Erythroblast (primary cell): ENCODE data around the gene NEU4.

Source experiments
- DNase-seq, 2 experiments: peaks; one replicate each; lab custom pipeline; 2025; lab: John Stamatoyannopoulos, UW
- GATA1 ChIP-seq: IDR thresholded peaks from 2 replicates; pipeline ENCODE4 v1.6.1; 2011; ENCODE audit warnings: low read depth, mild to moderate bottlenecking, control low read depth, low read length, moderate library complexity
- POLR2A ChIP-seq: IDR thresholded peaks from 2 replicates; pipeline ENCODE4 v1.6.1; 2011; ENCODE audit warnings: mild to moderate bottlenecking, low read length

NEU4 gene

GRCh38 chr2:241851325-241852115 lies 42.5 kb downstream of the NEU4 start:
- TF ChIP-seq POLR2A (no peak), GATA1 (no peak)
- DNase-seq, result no peak

DNA sequence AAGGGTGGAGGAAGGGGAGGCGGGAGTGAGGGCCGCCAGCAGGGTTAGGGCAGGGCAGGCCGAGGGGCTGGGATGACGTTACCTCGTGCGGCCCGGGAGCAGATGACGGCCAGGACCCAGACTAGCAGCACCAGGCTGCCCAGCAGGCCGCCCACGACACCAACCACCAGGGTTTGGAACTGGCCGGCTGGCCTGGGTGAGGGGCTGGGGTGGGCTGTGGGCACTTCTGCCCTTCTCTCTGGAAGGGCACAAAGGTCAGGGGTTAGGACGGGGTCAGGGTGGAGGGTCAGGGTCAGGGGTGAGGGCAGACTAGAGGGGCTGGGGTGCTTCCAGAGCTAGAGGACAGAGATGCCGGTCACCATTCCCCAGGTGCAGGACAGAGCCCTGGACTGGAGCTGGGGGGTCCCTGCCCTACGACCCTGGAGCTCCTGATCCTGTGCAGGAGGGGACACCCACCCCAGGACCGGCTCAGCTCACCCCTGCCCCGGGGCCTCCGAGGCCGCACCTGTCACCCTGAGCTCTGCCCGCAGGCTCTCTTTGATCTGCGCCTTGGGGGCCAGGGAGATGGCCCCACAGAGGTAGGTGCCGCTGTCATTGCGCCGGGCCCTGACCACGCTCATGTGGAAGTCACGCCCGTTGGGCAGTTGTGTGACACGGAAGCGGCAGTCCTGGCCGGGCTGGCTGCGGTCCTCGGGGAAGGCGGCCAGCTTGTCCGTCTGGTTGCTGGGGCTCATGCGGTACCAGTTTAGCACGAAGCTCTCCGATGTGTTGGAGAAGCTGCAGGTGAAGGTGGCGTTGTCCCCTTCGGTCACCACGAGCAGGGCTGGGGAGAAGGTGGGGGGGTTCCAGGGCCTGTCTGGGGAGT lies 43.4 kb downstream of the NEU4 start:
- no peak for DNase-seq
- TF ChIP-seq POLR2A, result no peak
- no peak for TF ChIP-seq GATA1

DNA sequence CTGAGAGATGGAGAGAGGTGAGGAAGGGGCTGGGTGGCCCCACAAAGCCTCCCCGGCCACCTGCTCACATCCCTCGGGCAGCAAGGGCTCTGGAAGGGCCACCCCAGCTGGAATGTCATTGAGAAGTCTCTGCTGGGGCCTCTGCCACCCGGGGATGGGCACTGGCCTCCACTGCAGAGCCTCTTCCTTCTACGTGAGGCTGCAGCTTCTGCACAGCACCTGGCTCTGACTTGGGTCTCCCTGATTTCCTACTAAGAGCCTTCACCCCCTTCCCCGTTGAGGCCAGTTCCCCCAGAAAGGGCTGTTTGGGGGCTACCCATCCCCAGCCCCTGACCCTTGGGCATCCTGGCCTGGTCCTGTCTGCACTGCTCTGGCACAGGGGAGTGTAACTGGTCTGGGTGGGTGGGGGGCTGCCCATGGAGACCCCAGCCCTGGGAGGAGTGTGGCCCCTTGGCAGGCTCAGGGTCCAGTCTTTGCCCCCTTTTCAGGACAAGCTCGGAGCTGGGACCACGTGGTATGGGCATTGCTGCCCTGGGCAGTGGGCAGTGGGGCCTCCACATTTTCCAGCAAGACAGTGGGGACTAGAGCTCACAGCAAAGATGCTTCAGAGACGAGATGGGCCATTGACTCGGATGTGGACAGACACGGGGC lies 44.1 kb downstream of the NEU4 start:
- TF ChIP-seq POLR2A (no peak), GATA1 (no peak)
- no peak for DNase-seq

DNA sequence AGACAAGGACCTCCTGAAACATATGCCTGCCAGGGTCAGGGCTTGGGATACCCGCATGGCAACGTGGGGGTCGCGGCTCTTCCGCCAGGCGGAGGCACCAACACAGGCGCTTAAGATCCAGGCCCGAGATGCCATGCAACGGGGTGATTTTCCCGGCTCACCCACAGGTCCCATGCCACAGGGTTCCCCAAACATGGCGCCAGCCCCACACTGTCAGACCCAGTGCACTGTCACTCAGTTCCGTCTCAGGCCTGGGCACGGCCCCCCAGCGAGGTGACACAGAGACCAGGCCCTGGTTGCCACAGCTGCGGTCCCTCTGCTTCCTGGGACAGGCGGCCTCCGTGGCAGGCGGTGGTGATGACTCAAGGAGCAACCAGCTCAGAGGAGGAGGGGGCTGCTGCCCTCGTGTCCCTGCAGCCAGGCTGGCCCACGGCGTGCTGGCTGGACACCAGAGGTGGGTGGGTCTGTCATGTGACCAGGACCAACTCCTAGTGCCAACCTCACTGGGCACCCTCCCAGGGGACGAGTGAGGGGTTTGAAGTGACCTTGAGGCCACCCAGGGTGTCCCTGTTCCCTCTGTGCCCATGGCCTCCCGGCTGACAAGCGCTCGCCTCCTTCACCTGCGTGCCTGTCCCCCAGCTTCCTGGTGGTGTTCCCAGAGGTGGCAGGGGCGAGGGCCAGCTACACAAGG lies 44.8 kb downstream of the NEU4 start:
- no peak for TF ChIP-seq POLR2A
- TF ChIP-seq GATA1, result no peak
- no peak for DNase-seq

DNA sequence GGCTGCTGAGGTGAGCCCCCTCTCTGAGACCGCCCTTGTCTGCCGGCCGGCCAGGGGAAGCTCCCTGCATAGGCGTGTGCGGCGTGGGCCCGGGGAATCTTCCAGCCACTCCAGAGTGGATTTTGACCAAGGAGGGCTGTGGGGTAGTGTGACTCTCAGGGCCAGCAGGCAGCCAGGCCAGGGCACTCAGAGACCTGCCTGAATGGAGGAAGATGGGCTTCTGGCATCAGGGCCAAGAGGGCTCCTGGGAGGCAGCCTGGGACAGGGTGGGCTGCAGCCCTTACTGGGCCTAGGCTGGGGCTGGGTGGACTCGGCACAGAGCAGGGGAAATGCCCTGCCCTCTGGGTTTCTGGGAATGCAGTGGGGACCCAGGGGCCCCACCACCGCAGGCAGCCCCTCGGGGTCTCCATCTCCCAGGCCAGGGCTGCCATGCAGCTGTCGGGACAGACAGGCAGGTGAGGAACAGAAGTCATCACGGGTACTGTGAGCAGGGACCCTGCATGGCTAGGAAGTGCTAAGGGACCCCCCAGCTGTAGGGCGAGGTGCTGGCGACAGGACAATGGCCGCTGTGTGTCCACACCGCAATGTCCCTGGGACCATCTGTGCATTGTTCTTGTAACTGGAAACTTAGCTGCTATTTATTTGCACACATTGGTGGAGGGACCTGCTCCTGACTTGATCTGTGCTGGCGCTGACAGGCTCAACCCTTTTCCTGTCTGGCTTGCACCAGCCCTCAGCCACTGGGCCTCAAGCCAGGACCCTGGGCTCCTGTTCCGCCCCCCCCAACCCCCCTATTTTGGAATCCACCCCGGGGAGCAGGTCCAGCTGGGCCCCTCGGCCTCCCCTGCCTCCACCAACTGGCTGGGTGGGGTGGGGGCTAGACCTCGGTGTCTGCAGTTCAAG lies 45.6 kb downstream of the NEU4 start:
- no peak for TF ChIP-seq POLR2A
- TF ChIP-seq GATA1, result no peak
- DNase-seq, result no peak

GRCh38 chr2:241855245-241855887 lies 46.4 kb downstream of the NEU4 start:
- DNase-seq, result no peak
- TF ChIP-seq GATA1 (no peak), POLR2A (no peak)

DNA sequence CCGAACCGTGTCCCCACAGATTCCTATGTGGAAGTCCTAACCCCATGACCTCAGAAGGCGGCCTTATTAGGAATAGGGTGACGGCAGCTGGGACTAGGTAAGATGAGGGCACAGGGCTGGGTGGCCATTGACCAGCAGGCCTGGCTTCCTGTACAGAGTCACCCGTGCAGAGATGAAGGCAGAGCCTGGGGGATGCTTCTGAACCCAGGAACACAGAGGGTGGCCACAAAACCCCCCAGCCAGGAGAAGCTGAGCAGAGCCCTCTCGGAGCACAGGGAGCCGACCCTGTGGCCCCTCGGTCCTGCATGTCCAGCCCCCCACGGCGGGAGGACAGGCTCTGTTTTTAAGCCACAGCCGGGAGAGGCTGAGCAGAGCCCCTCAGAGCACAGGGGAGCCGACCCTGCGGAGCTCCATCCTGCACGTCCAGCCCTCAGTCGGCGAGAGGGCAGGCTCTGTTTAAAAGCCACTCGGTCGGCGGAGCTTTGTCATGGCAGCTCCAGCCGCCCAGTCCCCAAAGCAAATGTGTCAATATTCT lies 47.0 kb downstream of the NEU4 start:
- no peak for DNase-seq
- no peak for TF ChIP-seq POLR2A

DNA sequence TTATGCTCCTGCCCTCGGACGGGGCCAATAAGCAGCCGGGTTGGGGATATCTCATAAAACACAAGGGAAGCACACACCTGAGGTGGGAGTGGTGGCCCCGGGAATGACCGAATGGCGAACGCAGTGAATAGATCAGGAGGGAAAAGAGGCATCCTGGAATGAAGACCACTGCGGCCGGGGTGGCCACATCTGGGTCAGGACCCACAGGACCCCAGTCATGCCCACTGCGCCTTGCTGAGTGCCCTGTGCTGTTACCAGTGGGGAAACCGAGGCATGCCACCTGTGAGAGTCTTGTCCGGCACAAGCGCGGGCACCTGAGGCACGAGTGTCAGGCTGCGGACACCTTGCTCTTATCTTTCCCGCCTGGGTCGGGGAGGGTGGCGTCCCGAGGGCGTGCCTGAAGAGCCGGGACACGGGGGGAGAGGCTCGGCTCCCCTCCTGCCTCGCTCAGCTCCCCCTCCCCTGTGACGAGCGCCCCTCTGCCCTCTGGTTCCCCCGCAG lies 48.1 kb downstream of the NEU4 start:
- TF ChIP-seq POLR2A (no peak), GATA1 (no peak)
- DNase-seq, result no peak

GRCh38 chr2:241857572-241858121 lies 48.7 kb downstream of the NEU4 start:
- TF ChIP-seq POLR2A (no peak), GATA1 (no peak)
- no peak for DNase-seq

- TF ChIP-seq GATA1 (no peak), POLR2A (no peak)
- no peak for DNase-seq
These were observed 49.4 kb downstream of the NEU4 start, which contains the start of gene PDCD1 for GRCh38 chr2:241858206-241859016. PDCD1 (minus strand) TSS chr2:241858894; CDS start chr2:241858838, 56 bp downstream.
